Endodermal cell (in vitro differentiated cells): ENCODE results near the gene ADGRB3. TPM values are rescaled to one million over a fixed set of nuclear protein-coding genes. Genes with fewer than 3 reads are reported as not detected.

ENCODE experiments used
- DNase-seq: peaks from one replicate; pipeline ENCODE4 v3.0.0-alpha.2; 2017
- H3K27ac ChIP-seq: 2 replicates; pipeline ENCODE4 v1.5.1; 2013; ENCODE audit warnings: mild to moderate bottlenecking, low read depth, low read length, moderate library complexity
- H3K27me3 ChIP-seq: 2 replicates; pipeline ENCODE4 v1.6.1; 2013; ENCODE audit warnings: mild to moderate bottlenecking, low read length, moderate library complexity; ENCODE audit not compliant: insufficient read depth, control insufficient read depth, poor library complexity, severe bottlenecking
- H3K36me3 ChIP-seq: 2 replicates; pipeline ENCODE4 v1.7.0; 2013; ENCODE audit warnings: mild to moderate bottlenecking, low read length, moderate library complexity; ENCODE audit not compliant: control insufficient read depth, insufficient read depth
- H3K4me1 ChIP-seq: one replicate; pipeline ENCODE4 v1.7.0; 2013; ENCODE audit warnings: low read length; ENCODE audit not compliant: control insufficient read depth, insufficient read depth
- H3K4me3 ChIP-seq: 2 replicates; pipeline ENCODE4 v1.5.1; 2013; ENCODE audit warnings: mild to moderate bottlenecking, low read length, moderate library complexity
- H3K9ac ChIP-seq: 2 replicates; pipeline ENCODE4 v1.6.1; 2013; ENCODE audit warnings: mild to moderate bottlenecking, low read length, moderate library complexity; ENCODE audit not compliant: poor library complexity, severe bottlenecking; ENCODE audit errors: extremely low read depth
- H3K9me3 ChIP-seq: 2 replicates; pipeline ENCODE4 v1.6.1; 2013; ENCODE audit warnings: mild to moderate bottlenecking, low read length, moderate library complexity; ENCODE audit not compliant: control insufficient read depth
- H3K27ac Mint-ChIP-seq: 2 replicates; pipeline ENCODE4 v1.8.0; 2020; ENCODE audit warnings: mixed read lengths
- H3K27me3 Mint-ChIP-seq: 2 replicates; pipeline ENCODE4 v1.8.0; 2021; ENCODE audit warnings: mild to moderate bottlenecking, mixed read lengths; ENCODE audit not compliant: insufficient read depth
- H3K36me3 Mint-ChIP-seq: 2 replicates; pipeline ENCODE4 v1.8.0; 2020; ENCODE audit warnings: low read depth, mixed read lengths
- H3K4me1 Mint-ChIP-seq: 2 replicates; pipeline ENCODE4 v1.8.0; 2020; ENCODE audit warnings: mixed read lengths
- H3K4me3 Mint-ChIP-seq: 2 replicates; pipeline ENCODE4 v1.8.0; 2020; ENCODE audit warnings: mild to moderate bottlenecking, moderate library complexity, mixed read lengths
- H3K9me3 Mint-ChIP-seq: 2 replicates; pipeline ENCODE4 v1.8.0; 2020; ENCODE audit warnings: mild to moderate bottlenecking, mixed read lengths
- WGBS, 2 experiments: methylation state at CpG; one replicate each; pipeline versions ENCODE4 v1.1.5 to v1.1.7; 2013; ENCODE audit warnings: missing lambda C conversion rate in 2 of 2, mixed read lengths in 1 of 2; ENCODE audit not compliant: insufficient coverage in 1 of 2, insufficient read length in 1 of 2; 5-methylcytosine and 5-hydroxymethylcytosine counted together
- total RNA-seq, 2 donors: library from RNA; stranded (reverse); fragmentation: NEBNext Ultra II Directional in 1 of 2; extraction: Animal tissue kit (Norgen Biotek cat#: 25700) in 1 of 2; gene quantifications; 2 replicates in 1 of 2; 3 replicates in 1 of 2; pipeline ENCODE4 v1.2.1, GENCODE V29; 2021
- TF ChIP-seq, protein P1 (sequence below): fragments of 200-600 bp; sonication (generic); conservative IDR thresholded peaks from 2 replicates; pipeline ENCODE4 v1.5.0; 2021; ENCODE audit warnings: antibody characterized with exemption, mild to moderate bottlenecking

Gene ADGRB3
- total RNA-seq, 2 donors from 2014 or later: 0.33 to 1.3 TPM

DNA sequence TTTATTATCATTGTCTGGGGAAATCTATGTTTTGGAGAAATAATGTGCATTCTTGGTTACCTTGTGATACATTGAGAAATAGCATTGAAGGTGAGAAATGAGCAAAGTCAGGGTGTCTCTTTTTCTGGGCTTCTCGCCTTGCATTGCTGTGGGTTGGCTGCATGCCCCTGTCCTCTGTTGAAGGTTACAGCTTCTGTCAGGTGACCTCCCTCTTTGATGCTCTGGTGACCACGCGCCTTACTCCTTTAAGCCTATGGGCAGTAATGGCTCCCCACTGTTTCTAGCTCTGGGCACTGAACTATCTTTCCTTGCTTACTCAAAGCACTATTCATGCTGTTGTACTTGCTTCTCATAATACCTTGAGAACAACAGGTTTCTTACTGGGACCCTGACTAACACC is 14.6 kb downstream of the ADGRB3 start:
- Histone ChIP-seq H3K9me3 (no peaks in the 10 kb centered on the region), H3K27ac (no peak overlapping the region), H3K27me3 (no peaks in the 10 kb centered on the region), H3K4me3 (no peak overlapping the region), H3K4me1 (no peaks in the 10 kb centered on the region), H3K9ac (no peak overlapping the region), H3K36me3 (no peaks in the 10 kb centered on the region)
- H3K36me3 Mint-ChIP-seq: no peaks in the 10 kb centered on the region
- H3K27ac Mint-ChIP-seq: no peak overlapping the region
- no peak overlapping the region for H3K4me3 Mint-ChIP-seq
- peak; percentile 62 for DNase-seq
- H3K4me1 Mint-ChIP-seq: no peaks in the 10 kb centered on the region
- H3K9me3 Mint-ChIP-seq: no peaks in the 10 kb centered on the region
- TF ChIP-seq, protein P1, sequence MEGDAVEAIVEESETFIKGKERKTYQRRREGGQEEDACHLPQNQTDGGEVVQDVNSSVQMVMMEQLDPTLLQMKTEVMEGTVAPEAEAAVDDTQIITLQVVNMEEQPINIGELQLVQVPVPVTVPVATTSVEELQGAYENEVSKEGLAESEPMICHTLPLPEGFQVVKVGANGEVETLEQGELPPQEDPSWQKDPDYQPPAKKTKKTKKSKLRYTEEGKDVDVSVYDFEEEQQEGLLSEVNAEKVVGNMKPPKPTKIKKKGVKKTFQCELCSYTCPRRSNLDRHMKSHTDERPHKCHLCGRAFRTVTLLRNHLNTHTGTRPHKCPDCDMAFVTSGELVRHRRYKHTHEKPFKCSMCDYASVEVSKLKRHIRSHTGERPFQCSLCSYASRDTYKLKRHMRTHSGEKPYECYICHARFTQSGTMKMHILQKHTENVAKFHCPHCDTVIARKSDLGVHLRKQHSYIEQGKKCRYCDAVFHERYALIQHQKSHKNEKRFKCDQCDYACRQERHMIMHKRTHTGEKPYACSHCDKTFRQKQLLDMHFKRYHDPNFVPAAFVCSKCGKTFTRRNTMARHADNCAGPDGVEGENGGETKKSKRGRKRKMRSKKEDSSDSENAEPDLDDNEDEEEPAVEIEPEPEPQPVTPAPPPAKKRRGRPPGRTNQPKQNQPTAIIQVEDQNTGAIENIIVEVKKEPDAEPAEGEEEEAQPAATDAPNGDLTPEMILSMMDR: no peak
- WGBS, 2 experiments: 77 to 83% methylated on average over 3 of the region's 3 CpGs
- H3K27me3 Mint-ChIP-seq: no peaks in the 10 kb centered on the region

GRCh38 chr6:68650142-68650541 is 15.1 kb downstream of the ADGRB3 start:
- TF ChIP-seq, protein P1: no peak
- Mint-ChIP-seq H3K9me3 (no peaks in the 10 kb centered on the region), H3K36me3 (no peaks in the 10 kb centered on the region), H3K27ac (no peak overlapping the region), H3K27me3 (no peaks in the 10 kb centered on the region), H3K4me1 (no peaks in the 10 kb centered on the region), H3K4me3 (no peak overlapping the region)
- no peak for DNase-seq
- no peaks in the 10 kb centered on the region for H3K36me3 ChIP-seq
- no peaks in the 10 kb centered on the region for H3K27me3 ChIP-seq
- H3K9me3 ChIP-seq: no peaks in the 10 kb centered on the region
- H3K4me1 ChIP-seq: no peaks in the 10 kb centered on the region
- no peak overlapping the region for H3K9ac ChIP-seq
- no peak overlapping the region for H3K4me3 ChIP-seq
- H3K27ac ChIP-seq: no peak overlapping the region
- 100% methylated on average over 3 of the region's 4 CpGs; no CpG with 5 or more reads in 1 of the 2 experiments for WGBS, 2 experiments

DNA sequence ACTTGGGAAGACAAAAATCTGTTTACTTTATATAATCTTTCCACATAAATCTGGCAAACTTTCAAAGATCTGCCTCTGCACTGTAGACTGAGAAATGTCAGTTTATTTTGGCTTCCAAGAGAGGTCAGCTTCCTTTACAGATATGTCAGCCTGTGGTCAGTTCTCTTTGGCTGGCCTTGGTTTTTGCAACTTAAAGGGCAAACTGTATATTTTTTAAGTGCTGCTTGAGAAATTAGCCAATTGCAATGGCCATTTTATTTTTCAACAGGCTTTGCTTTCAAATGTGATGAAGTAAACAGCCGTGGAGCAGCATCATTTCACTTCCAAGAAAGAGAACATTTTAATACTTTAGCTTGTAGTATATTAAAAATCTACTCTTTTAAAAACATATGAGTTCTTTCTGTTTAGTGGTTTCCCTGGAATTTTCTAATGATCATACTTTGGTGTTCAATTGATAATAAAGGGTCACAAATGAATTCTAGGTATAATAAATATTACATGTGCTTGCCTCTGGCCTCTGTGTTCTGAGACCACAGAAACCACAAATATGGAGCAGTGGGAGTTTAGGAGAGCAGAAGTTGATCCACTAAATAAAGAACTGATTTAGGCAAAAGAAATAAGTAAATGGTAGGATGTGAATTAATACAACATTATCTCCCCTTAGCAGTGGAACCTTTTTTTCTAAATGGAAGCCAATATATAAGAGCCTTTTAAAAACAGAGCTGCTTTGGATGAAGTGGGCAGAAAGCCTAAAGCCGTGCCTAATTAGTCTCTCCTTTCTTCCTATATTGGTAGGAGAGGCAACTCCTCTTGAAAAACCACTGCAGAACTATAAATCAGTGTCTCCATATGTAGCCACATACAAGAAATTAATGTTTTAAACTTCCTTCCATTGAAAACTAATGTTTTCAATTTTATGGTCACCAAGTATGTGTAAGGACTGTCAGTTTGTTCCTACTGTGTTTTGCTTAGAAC is 16.2 kb downstream of the ADGRB3 start:
- Histone ChIP-seq H3K9ac (no peak overlapping the region), H3K27me3 (no peaks in the 10 kb centered on the region), H3K4me1 (no peaks in the 10 kb centered on the region), H3K9me3 (no peaks in the 10 kb centered on the region), H3K36me3 (no peaks in the 10 kb centered on the region), H3K27ac (no peak overlapping the region), H3K4me3 (no peak overlapping the region)
- DNase-seq: no peak
- Mint-ChIP-seq H3K9me3 (no peaks in the 10 kb centered on the region), H3K4me1 (no peaks in the 10 kb centered on the region), H3K4me3 (no peak overlapping the region), H3K27me3 (no peaks in the 10 kb centered on the region), H3K36me3 (no peaks in the 10 kb centered on the region), H3K27ac (no peak overlapping the region)
- 85% methylated on average over 2 of the region's 2 CpGs; no CpG with 5 or more reads in 1 of the 2 experiments for WGBS, 2 experiments
- TF ChIP-seq, protein P1: no peak
